Measurements from ENCODE around the gene HES2. TPM values are rescaled to one million over a fixed set of nuclear protein-coding genes. Genes with fewer than 3 reads are reported as not detected.

HES2 gene
- total RNA-seq, 1 donor from 2014 or later: 5.9 TPM

GRCh38 chr1:6389971-6390370 is 29.7 kb downstream of the HES2 start:
- H3K4me1 Mint-ChIP-seq (ENCODE audit: unreplicated experiment): peaks cover 34% of the 10 kb centered on the region
- H3K27ac Mint-ChIP-seq: no peak overlapping the region
- TF ChIP-seq CTCF (conservative IDR thresholded peaks at IDR 0.05): no peak
- DNase-seq (ENCODE audit: extremely low spot score, unreplicated experiment): no peak
- H3K9me3 Mint-ChIP-seq: no peaks in the 10 kb centered on the region
- no peak overlapping the region for H3K4me3 Mint-ChIP-seq
- no peaks in the 10 kb centered on the region for H3K36me3 Mint-ChIP-seq
- no peaks in the 10 kb centered on the region for H3K27me3 Mint-ChIP-seq

DNA sequence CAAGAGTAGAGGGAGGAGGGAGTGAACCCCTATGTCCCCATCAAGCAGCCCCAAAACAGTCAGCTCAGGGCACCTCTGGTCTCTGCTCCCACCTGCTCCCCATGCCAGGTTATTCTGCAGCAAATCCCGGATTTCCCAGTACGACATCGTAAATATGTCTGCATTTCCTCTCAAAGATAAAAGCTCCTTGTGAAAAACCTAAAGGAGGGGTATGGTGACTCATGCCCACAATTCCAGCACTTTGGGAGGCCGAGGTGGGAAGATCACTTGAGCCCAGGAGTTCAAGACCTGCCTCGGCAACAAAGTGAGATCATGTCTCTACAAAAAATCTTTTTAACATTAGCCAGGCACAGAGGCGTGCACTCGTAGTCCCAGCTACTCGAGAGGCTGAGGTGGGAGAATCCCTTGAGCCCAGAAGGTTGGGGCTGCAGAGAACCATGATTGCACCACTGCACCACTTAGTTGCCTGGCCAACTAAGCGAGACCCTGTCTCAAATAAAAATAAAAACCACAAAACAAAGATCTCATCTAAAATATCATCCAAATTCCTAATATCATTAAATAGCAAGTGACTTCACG is 33.3 kb downstream of the HES2 start:
- Mint-ChIP-seq H3K9me3 (no peaks in the 10 kb centered on the region), H3K4me1 (ENCODE audit: unreplicated experiment) (peaks cover 20% of the 10 kb centered on the region), H3K4me3 (no peak overlapping the region), H3K27me3 (no peaks in the 10 kb centered on the region), H3K27ac (no peak overlapping the region), H3K36me3 (peaks cover 3% of the 10 kb centered on the region)
- DNase-seq (ENCODE audit: extremely low spot score, unreplicated experiment): no peak
- no peak for TF ChIP-seq CTCF (conservative IDR thresholded peaks at IDR 0.05)

DNA sequence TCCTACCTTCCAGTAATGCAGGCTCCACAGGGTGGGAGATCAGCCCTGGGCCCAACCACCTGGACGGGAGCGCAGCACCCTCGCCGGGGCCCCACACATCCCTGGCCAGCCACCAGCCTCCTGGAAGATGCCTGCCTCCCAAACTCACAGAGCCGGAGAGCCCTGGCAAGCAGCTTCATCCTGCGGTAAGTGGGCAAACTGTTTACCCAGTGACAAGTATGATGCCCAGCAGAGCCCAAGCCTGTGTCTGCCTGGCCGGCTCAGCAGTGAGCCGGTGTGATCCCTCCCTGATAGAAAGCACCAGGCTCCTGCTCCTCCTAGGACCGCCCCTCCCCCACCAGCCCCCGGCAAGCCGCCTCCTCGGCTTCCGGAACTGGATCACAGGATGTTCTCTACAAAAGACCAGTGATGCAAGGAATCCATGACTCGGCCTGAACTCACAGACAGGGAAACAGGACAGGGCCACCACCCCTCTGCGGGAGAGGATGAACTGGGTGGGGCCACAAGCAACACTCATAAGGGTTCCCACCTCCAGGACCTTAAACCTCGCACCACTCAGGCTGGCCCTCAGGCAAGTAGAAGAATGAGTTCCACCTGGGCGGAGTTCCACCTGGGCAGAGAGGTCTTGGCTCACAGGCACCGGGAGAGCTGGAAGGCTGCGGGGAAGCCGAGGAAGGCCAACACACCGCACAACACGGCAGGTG is 34.1 kb downstream of the HES2 start:
- H3K36me3 Mint-ChIP-seq: peaks cover 3% of the 10 kb centered on the region
- no peak for TF ChIP-seq CTCF (conservative IDR thresholded peaks at IDR 0.05)
- DNase-seq (ENCODE audit: extremely low spot score, unreplicated experiment): no peak
- H3K27me3 Mint-ChIP-seq: no peaks in the 10 kb centered on the region
- H3K4me3 Mint-ChIP-seq: no peak overlapping the region
- peaks cover 20% of the 10 kb centered on the region for H3K4me1 Mint-ChIP-seq (ENCODE audit: unreplicated experiment)
- peak overlapping the region; percentile 41 for H3K27ac Mint-ChIP-seq
- H3K9me3 Mint-ChIP-seq: no peaks in the 10 kb centered on the region

- no peak overlapping the region for H3K4me3 Mint-ChIP-seq
- peaks cover 3% of the 10 kb centered on the region for H3K36me3 Mint-ChIP-seq
- no peak for DNase-seq (ENCODE audit: extremely low spot score, unreplicated experiment)
- TF ChIP-seq CTCF (conservative IDR thresholded peaks at IDR 0.05): no peak
- no peaks in the 10 kb centered on the region for H3K9me3 Mint-ChIP-seq
- H3K4me1 Mint-ChIP-seq (ENCODE audit: unreplicated experiment): peaks cover 20% of the 10 kb centered on the region
- H3K27me3 Mint-ChIP-seq: no peaks in the 10 kb centered on the region
- no peak overlapping the region for H3K27ac Mint-ChIP-seq
These were observed 34.8 kb downstream of the HES2 start for GRCh38 chr1:6384962-6385361.

DNA sequence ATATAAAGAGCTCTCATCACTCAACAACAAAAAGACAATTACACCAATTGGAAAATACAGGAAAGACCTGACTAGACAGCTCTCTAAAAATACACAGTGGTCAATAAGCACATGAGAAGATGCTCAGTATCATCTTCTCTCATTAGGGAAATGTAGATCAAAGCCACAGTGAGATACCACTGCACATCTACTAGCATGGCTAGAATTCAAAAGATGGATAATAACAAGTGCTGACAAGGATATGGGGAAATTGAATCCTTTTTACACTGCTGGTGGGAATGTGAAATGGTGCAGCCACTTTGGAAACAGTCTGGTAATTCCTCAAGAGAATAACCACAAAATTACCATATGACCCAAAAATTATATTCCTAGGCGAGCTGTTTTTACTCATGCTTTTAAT is 35.6 kb downstream of the HES2 start:
- Mint-ChIP-seq H3K4me1 (ENCODE audit: unreplicated experiment) (peaks cover 20% of the 10 kb centered on the region), H3K4me3 (no peak overlapping the region), H3K36me3 (peaks cover 3% of the 10 kb centered on the region), H3K27ac (no peak overlapping the region), H3K27me3 (no peaks in the 10 kb centered on the region), H3K9me3 (no peaks in the 10 kb centered on the region)
- TF ChIP-seq CTCF (conservative IDR thresholded peaks at IDR 0.05): no peak
- DNase-seq (ENCODE audit: extremely low spot score, unreplicated experiment): no peak

All from type B pancreatic cell (in vitro differentiated cells).